ENCODE data around the gene SMG6.

- TF ChIP-seq EZH2phosphoT487 (IDR thresholded peaks at IDR 0.05; ENCODE audit: insufficient read depth, low read depth), result no peak
- no peak for TF ChIP-seq EZH2 (IDR thresholded peaks at IDR 0.05; ENCODE audit: insufficient read depth, poor library complexity, severe bottlenecking)
Observed at GRCh38 chr17:2266045-2266864, 37.3 kb downstream of the SMG6 start.
